Caco-2 (cell line): ENCODE results near the gene AP3B1. TPM values are rescaled to one million over a fixed set of nuclear protein-coding genes. Genes with fewer than 3 reads are reported as not detected.

ENCODE experiments used
- BruUV-seq: library from RNA; stranded (reverse); fragments of 400-500 nt; replicated peaks from 2 replicates; lab custom pipeline; 2021; lab: Mats Ljungman, UMichigan
- CTCF ChIA-PET: fragments of 300-600 bp; sonication (Branson Sonifier 250); formaldehyde crosslinking; loops from one replicate; lab custom pipeline; 2022; ENCODE audit warnings: antibody characterized with exemption; lab: Charles Lee
- POLR2A ChIA-PET: fragments of 300-600 bp; sonication (Branson Sonifier 250); formaldehyde crosslinking; loops from one replicate; lab custom pipeline; 2022; ENCODE audit warnings: antibody characterized with exemption; lab: Charles Lee
- DNase-seq, 2 experiments: peaks; one replicate each; pipeline versions ENCODE4 v3.0.0 to v3.0.0-alpha.2; 2020 to 2022
- H3K27me3 ChIP-seq: replicated peaks from 2 replicates; pipeline ENCODE4 v1.6.0; 2011; ENCODE audit warnings: low read length; ENCODE audit not compliant: control insufficient read depth, insufficient read depth
- H3K36me3 ChIP-seq: 2 replicates; pipeline ENCODE4 v1.5.1; 2011; ENCODE audit warnings: low read length; ENCODE audit not compliant: control insufficient read depth, insufficient read depth
- H3K4me1 ChIP-seq: fragments of 250-450 bp; sonication (Bioruptor Pico); 2 replicates; pipeline ENCODE4 v1.5.1; 2020; ENCODE audit warnings: mild to moderate bottlenecking
- H3K4me3 ChIP-seq: 2 replicates; pipeline ENCODE4 v1.5.1; 2011; ENCODE audit warnings: low read depth, mild to moderate bottlenecking, control low read depth, low read length
- H3K9me3 ChIP-seq: fragments of 250-450 bp; sonication (Bioruptor Pico); 2 replicates; pipeline ENCODE4 v1.5.1; 2020; ENCODE audit warnings: mild to moderate bottlenecking, moderate library complexity
- H3K27ac Mint-ChIP-seq: one replicate; pipeline ENCODE4 v1.8.0; 2022; ENCODE audit warnings: mixed read lengths; ENCODE audit not compliant: unreplicated experiment
- H3K27me3 Mint-ChIP-seq: one replicate; pipeline ENCODE4 v1.8.0; 2022; ENCODE audit warnings: mixed read lengths; ENCODE audit not compliant: insufficient read depth, unreplicated experiment
- H3K36me3 Mint-ChIP-seq: one replicate; pipeline ENCODE4 v1.8.0; 2022; ENCODE audit warnings: mild to moderate bottlenecking, mixed read lengths; ENCODE audit not compliant: insufficient read depth, unreplicated experiment
- H3K4me1 Mint-ChIP-seq: one replicate; pipeline ENCODE4 v1.8.0; 2022; ENCODE audit warnings: low read depth, mixed read lengths; ENCODE audit not compliant: unreplicated experiment
- H3K4me3 Mint-ChIP-seq: one replicate; pipeline ENCODE4 v1.8.0; 2022; ENCODE audit warnings: mild to moderate bottlenecking, moderate library complexity, mixed read lengths; ENCODE audit not compliant: unreplicated experiment
- H3K9me3 Mint-ChIP-seq: one replicate; pipeline ENCODE4 v1.8.0; 2022; ENCODE audit warnings: mixed read lengths; ENCODE audit not compliant: unreplicated experiment
- intact Hi-C: fragments of 100-400 bp; cut with micrococcal nuclease; formaldehyde crosslinking; loops from one replicate; pipeline ENCODE4 v1.10.0; 2022; ENCODE audit not compliant: unreplicated experiment
- total RNA-seq: library from RNA; stranded (reverse); gene quantifications from 2 replicates; pipeline ENCODE4 v1.2.3, GENCODE V29; 2022
- TF ChIP-seq, protein P1 (sequence below), 2 experiments: fragments of 200-600 bp in 1 of 2; IDR thresholded peaks; 1 replicate in 1 of 2; 2 replicates in 1 of 2; pipeline versions ENCODE4 v1.5.1 to v1.8.0; 2011 to 2022; ENCODE audit warnings: antibody characterized with exemption in 1 of 2, control low read depth in 1 of 2, inconsistent platforms in 1 of 2, low read depth in 1 of 2, low read length in 1 of 2, mild to moderate bottlenecking in 1 of 2, moderate library complexity in 1 of 2; ENCODE audit not compliant: insufficient read depth in 1 of 2, severe bottlenecking in 1 of 2, unreplicated experiment in 1 of 2

AP3B1 gene
- total RNA-seq, 1 experiment from 2014 or later: 52.7 TPM

DNA sequence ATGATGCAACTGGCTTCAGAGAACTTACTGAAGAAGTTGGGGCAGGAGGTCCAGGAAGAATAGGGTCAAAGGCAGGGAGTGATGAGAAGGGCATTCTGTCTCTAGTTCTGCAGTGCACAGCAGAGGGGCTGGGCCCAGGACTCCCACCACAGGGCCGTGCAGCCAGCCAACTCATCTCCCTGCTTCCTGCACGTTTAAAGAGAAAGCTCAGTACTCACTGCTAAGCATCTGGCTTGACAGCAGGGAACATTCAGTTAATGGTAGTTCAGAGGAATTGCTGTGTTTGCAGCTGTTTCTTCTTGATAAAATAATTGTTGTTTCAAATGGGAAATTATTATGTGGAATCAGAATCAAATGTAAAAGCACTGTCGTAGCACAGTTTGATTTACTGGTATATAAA lies 40.3 kb upstream of the AP3B1 start:
- H3K9me3 Mint-ChIP-seq: peaks cover 10% of the 10 kb centered on the region
- no peaks in the 10 kb centered on the region for H3K27me3 ChIP-seq
- no TSS peak for BruUV-seq
- CTCF ChIA-PET: no interaction called here
- intact Hi-C loops: no loop called here
- H3K4me3 Mint-ChIP-seq: no peak overlapping the region
- H3K36me3 ChIP-seq: no peaks in the 10 kb centered on the region
- H3K4me3 ChIP-seq: no peak overlapping the region
- no peaks in the 10 kb centered on the region for H3K27me3 Mint-ChIP-seq
- peaks cover 9% of the 10 kb centered on the region for H3K4me1 Mint-ChIP-seq
- peaks cover 3% of the 10 kb centered on the region; the same call in 1 of the 2 replicates for H3K9me3 ChIP-seq
- POLR2A ChIA-PET: no interaction called here
- peaks cover 15% of the 10 kb centered on the region for H3K4me1 ChIP-seq
- DNase-seq: no peak
- no peak overlapping the region for H3K27ac Mint-ChIP-seq
- no peaks in the 10 kb centered on the region for H3K36me3 Mint-ChIP-seq
- TF ChIP-seq, protein P1, sequence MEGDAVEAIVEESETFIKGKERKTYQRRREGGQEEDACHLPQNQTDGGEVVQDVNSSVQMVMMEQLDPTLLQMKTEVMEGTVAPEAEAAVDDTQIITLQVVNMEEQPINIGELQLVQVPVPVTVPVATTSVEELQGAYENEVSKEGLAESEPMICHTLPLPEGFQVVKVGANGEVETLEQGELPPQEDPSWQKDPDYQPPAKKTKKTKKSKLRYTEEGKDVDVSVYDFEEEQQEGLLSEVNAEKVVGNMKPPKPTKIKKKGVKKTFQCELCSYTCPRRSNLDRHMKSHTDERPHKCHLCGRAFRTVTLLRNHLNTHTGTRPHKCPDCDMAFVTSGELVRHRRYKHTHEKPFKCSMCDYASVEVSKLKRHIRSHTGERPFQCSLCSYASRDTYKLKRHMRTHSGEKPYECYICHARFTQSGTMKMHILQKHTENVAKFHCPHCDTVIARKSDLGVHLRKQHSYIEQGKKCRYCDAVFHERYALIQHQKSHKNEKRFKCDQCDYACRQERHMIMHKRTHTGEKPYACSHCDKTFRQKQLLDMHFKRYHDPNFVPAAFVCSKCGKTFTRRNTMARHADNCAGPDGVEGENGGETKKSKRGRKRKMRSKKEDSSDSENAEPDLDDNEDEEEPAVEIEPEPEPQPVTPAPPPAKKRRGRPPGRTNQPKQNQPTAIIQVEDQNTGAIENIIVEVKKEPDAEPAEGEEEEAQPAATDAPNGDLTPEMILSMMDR (IDR thresholded peaks at IDR 0.05; ENCODE audit: insufficient read depth in 1 of 2, low read depth in 1 of 2, low read length in 1 of 2, severe bottlenecking in 1 of 2, unreplicated experiment in 1 of 2): no peak

DNA sequence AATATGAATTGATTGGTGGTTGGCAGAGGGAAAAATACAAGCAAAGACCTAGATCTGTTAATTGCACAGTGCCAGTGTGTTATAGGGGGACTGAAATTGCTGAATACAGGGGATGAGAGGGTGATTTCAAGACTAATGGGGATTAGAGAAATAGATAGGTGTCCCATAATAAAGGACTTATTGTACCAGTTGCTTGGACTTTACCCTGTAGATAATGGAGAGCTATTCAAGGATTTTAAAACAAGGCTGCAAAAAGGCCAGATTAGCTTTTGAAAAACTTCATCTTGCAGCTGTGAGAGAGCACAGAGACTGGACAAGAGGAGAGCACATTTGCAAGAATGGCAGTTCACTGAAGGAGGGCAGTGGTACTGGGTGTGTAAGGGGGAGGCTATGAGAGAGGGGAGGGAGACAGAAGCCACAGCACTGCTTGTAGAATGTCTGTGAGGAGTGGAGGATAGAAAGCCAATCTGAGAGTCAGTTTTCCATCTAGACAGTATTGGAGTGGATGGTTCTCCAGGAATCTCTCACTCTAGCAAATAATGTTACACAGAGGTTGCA lies 37.1 kb upstream of the AP3B1 start:
- Mint-ChIP-seq H3K27me3 (no peaks in the 10 kb centered on the region), H3K4me3 (peak overlapping the region; percentile 1), H3K27ac (peak overlapping the region; percentile 20), H3K9me3 (no peaks in the 10 kb centered on the region), H3K4me1 (peaks cover 9% of the 10 kb centered on the region), H3K36me3 (no peaks in the 10 kb centered on the region)
- DNase-seq: no peak
- no peaks in the 10 kb centered on the region for H3K36me3 ChIP-seq
- POLR2A ChIA-PET: interaction anchor here (1.0 kb wide), 1 partner anchor 37 kb away, joined by 3 read pairs; no protein-coding TSS in a partner anchor
- peaks cover 15% of the 10 kb centered on the region for H3K4me1 ChIP-seq
- intact Hi-C loops: no loop called here
- no peaks in the 10 kb centered on the region for H3K9me3 ChIP-seq
- H3K27me3 ChIP-seq: no peaks in the 10 kb centered on the region
- H3K4me3 ChIP-seq: no peak overlapping the region
- CTCF ChIA-PET: interaction anchor here (1.0 kb wide), 1 partner anchor 30 kb away, joined by 3 read pairs; no protein-coding TSS in a partner anchor
- TF ChIP-seq, protein P1 (IDR thresholded peaks at IDR 0.05; ENCODE audit: insufficient read depth in 1 of 2, low read depth in 1 of 2, low read length in 1 of 2, severe bottlenecking in 1 of 2, unreplicated experiment in 1 of 2): no peak
- no TSS peak for BruUV-seq

DNA sequence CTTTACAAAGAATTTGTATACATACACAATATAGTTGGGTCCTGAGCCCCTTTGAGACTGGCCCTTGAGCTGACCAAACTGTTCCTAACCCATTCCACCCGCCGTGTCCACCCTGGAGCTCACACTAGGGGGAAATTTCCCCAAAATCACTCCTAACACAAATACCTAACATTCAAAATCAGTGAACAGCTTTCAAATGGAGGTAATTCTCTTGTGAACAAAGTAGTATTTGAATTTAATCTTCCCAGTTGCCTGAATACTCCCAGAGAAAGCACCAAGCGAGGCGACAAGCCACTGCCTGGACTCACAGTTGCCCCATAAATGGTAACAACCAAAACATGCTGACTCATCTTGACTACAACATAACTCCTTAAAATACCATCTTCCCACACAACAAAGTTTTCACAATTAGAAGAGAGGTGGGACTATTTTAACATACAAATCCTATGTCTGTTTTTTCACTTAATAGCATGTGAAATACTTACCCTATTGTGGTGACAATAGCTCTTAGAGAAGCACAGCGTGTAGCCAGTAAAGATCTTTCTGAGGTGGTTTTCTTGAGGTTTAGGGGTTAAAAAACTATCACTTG lies 34.2 kb upstream of the AP3B1 start:
- peaks cover 9% of the 10 kb centered on the region for H3K4me1 Mint-ChIP-seq
- CTCF ChIA-PET: no interaction called here
- no peaks in the 10 kb centered on the region for H3K36me3 ChIP-seq
- H3K27me3 Mint-ChIP-seq: no peaks in the 10 kb centered on the region
- peaks cover 9% of the 10 kb centered on the region; the same call in 1 of the 2 replicates for H3K4me1 ChIP-seq
- no peak for DNase-seq
- no TSS peak for BruUV-seq
- no peaks in the 10 kb centered on the region for H3K9me3 ChIP-seq
- no peaks in the 10 kb centered on the region for H3K9me3 Mint-ChIP-seq
- H3K36me3 Mint-ChIP-seq: no peaks in the 10 kb centered on the region
- H3K4me3 Mint-ChIP-seq: no peak overlapping the region
- TF ChIP-seq, protein P1 (IDR thresholded peaks at IDR 0.05; ENCODE audit: insufficient read depth in 1 of 2, low read depth in 1 of 2, low read length in 1 of 2, severe bottlenecking in 1 of 2, unreplicated experiment in 1 of 2): no peak
- H3K27ac Mint-ChIP-seq: no peak overlapping the region
- intact Hi-C loops: loop anchor here (10.0 kb wide), 2 partner anchors 206 to 316 kb away; partner anchors contain the start of gene LHFPL2
- H3K4me3 ChIP-seq: no peak overlapping the region
- POLR2A ChIA-PET: no interaction called here
- H3K27me3 ChIP-seq: no peaks in the 10 kb centered on the region
